BLaER1 treated with 17β-estradiol and CSF1 and Interleukin-3, amounts not matched to agents 10 nM and 100 nM (cell line): ENCODE measurements around the gene NUP188.

Experiments
- H3K27ac ChIP-seq, 11 experiments: shearing (Covaris generic); formaldehyde crosslinking; 2 replicates each; pipeline ENCODE4 v1.8.1; 2022
- H3K27me3 ChIP-seq, 11 experiments: shearing (Covaris generic); formaldehyde crosslinking; 2 replicates each; pipeline ENCODE4 v1.8.1; 2022
- H3K36me3 ChIP-seq, 11 experiments: shearing (Covaris generic); formaldehyde crosslinking; 2 replicates each; pipeline ENCODE4 v1.8.1; 2022
- H3K4me1 ChIP-seq, 10 experiments: shearing (Covaris generic); formaldehyde crosslinking; 2 replicates each; pipeline ENCODE4 v1.8.1; 2022
- H3K4me2 ChIP-seq, 11 experiments: shearing (Covaris generic); formaldehyde crosslinking; 2 replicates each; pipeline ENCODE4 v1.8.1; 2022
- H3K4me3 ChIP-seq, 10 experiments: shearing (Covaris generic); formaldehyde crosslinking; 2 replicates each; pipeline ENCODE4 v1.8.1; 2022
- H3K9ac ChIP-seq, 11 experiments: shearing (Covaris generic); formaldehyde crosslinking; 2 replicates each; pipeline ENCODE4 v1.8.1; 2022
- H3K9me3 ChIP-seq, 11 experiments: shearing (Covaris generic); formaldehyde crosslinking; replicated peaks in 1 of 11; 2 replicates each; pipeline ENCODE4 v1.8.1; 2022
- H4K20me1 ChIP-seq, 11 experiments: shearing (Covaris generic); formaldehyde crosslinking; 2 replicates each; pipeline ENCODE4 v1.8.1; 2022
- Cebpa-rat ChIP-seq, 11 experiments: shearing (Covaris generic); IDR thresholded peaks; 2 replicates each; pipeline ENCODE4 v1.8.1; 2022

The NUP188 gene

DNA sequence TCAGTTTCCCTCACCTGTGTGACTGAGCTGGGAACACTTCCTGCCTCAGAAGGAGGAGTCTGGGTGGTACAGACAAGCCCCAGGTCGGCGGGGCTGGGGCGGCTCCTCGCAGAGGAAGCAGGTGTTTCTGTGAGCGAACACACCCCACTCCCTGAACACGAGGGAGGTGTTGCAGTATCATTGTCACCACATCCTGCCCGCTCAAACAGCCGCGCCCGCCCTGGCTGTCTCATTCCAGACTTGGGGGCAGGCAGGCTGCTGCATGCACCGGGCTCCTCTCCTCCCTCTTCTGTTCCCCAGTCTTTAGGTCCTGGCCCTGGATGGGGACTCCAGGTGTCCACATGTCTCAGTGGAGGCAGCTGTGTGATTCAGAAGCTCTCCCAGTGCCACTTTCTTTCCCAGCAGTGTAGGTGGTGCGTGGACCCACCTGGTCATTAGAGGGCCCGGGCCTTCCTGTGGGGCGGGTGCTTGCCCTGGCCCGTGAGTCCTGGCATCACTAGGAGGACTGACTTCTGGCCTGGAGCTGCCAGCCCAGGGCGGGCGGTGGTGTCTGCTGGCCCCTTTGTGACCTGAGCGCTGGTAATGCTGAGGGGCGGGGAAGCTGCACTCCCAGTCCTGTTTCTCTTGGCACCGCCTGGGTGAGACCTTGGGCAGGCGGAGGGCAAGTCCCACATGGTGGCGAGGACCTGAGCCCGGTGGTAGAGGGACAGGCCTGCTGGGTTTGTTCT, 45.0 kb upstream of the NUP188 start:
- peaks cover 0 to 63% (median 28%) of the 10 kb centered on the region in 11 experiments; a peak in 15 of 22 replicates for H4K20me1 ChIP-seq
- TF ChIP-seq Cebpa-rat (IDR thresholded peaks at IDR 0.05): no peak; a peak in 1 of 22 replicates
- no peaks in the 10 kb centered on the region for H3K9me3 ChIP-seq
- H3K36me3 ChIP-seq: peaks cover 13 to 37% (median 25%) of the 10 kb centered on the region in 11 experiments
- no peaks in the 10 kb centered on the region for H3K27me3 ChIP-seq
- peak overlapping the region in 9 of 11 experiments; percentile 42 to 85 (median 71); a peak in 18 of 22 replicates for H3K27ac ChIP-seq
- peaks cover 39 to 65% (median 62%) of the 10 kb centered on the region in 10 experiments for H3K4me1 ChIP-seq
- H3K4me3 ChIP-seq: 0 out of 20 replicates have a peak overlapping the region, but pooled peaks of 1 of the 10 experiments have one; percentile 31
- H3K4me2 ChIP-seq: peak overlapping the region; percentile 67 to 90 (median 83)
- H3K9ac ChIP-seq: peak overlapping the region in 10 of 11 experiments; percentile 55 to 73 (median 62); a peak in 20 of 22 replicates

- H3K9ac ChIP-seq: peak overlapping the region in 9 of 11 experiments; percentile 55 to 73 (median 59); a peak in 16 of 22 replicates
- H3K4me3 ChIP-seq: no peak overlapping the region
- H4K20me1 ChIP-seq: peaks cover 0 to 67% (median 29%) of the 10 kb centered on the region in 11 experiments; a peak in 14 of 22 replicates
- H3K36me3 ChIP-seq: peaks cover 17 to 37% (median 28%) of the 10 kb centered on the region in 11 experiments
- no peaks in the 10 kb centered on the region for H3K9me3 ChIP-seq
- H3K4me1 ChIP-seq: peaks cover 37 to 59% (median 56%) of the 10 kb centered on the region in 10 experiments
- peak overlapping the region in 9 of 11 experiments; percentile 72 to 90 (median 85); a peak in 18 of 22 replicates for H3K4me2 ChIP-seq
- no peaks in the 10 kb centered on the region for H3K27me3 ChIP-seq
- peak overlapping the region in 9 of 11 experiments; percentile 42 to 85 (median 71); a peak in 18 of 22 replicates for H3K27ac ChIP-seq
- no peak for TF ChIP-seq Cebpa-rat (IDR thresholded peaks at IDR 0.05)
Observed at GRCh38 chr9:128903079-128903461, 44.4 kb upstream of the NUP188 start.

DNA sequence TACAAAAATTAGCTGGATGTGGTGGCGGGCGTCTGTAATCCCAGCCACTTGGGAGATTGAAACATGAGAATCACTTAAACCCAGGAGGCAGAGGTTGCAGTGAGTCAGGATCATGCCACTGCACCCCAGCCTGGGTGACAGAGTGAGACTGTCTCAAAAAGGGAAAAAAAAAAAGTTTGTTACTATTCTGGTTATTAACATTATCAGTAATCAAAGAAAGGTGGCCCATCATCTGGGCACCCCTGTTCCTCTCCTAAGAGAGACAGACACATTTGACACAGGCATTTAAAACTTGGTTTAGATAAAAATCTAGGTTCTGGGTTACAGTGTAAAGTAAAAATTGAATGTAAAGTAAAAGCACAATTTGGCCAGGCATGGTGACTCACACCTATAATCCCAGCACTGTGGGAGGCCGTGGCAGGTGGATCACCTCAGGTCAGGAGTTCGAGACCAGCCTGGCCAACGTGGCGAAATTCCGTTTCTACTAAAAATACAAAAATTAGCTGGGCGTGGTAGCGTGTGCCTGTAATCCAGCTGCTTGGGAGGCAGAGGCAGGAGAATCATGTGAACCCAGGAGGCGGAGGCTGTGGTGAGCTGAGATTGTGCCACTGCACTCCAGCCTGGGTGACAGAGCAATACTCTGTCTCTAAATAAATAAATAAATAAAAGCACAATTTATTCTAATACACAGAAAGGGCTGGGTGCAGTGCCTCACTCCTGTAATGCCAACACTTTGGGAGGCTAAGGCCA, 43.5 kb upstream of the NUP188 start:
- H3K36me3 ChIP-seq: peaks cover 26 to 37% (median 29%) of the 10 kb centered on the region in 11 experiments
- H3K27me3 ChIP-seq: no peaks in the 10 kb centered on the region
- no peak for TF ChIP-seq Cebpa-rat (IDR thresholded peaks at IDR 0.05)
- H3K4me3 ChIP-seq: no peak overlapping the region
- H3K9ac ChIP-seq: peak overlapping the region in 4 of 11 experiments; percentile 16 to 38 (median 24); a peak in 5 of 22 replicates
- peak overlapping the region in 6 of 11 experiments; percentile 5 to 85 (median 23); a peak in 6 of 22 replicates for H3K27ac ChIP-seq
- peaks cover 27 to 50% (median 46%) of the 10 kb centered on the region in 10 experiments for H3K4me1 ChIP-seq
- peaks cover 0 to 71% (median 30%) of the 10 kb centered on the region in 11 experiments; a peak in 17 of 22 replicates for H4K20me1 ChIP-seq
- no peaks in the 10 kb centered on the region for H3K9me3 ChIP-seq
- no peak overlapping the region for H3K4me2 ChIP-seq

GRCh38 chr9:128905964-128906363, 41.5 kb upstream of the NUP188 start:
- H4K20me1 ChIP-seq: peaks cover 9 to 74% (median 50%) of the 10 kb centered on the region in 11 experiments; a peak in 21 of 22 replicates
- H3K27me3 ChIP-seq: no peaks in the 10 kb centered on the region
- peaks cover 21 to 46% (median 38%) of the 10 kb centered on the region in 10 experiments for H3K4me1 ChIP-seq
- H3K9ac ChIP-seq: no peak overlapping the region
- H3K4me2 ChIP-seq: no peak overlapping the region
- H3K27ac ChIP-seq: peak overlapping the region in 1 of 11 experiments; percentile 36; a peak in 3 of 22 replicates
- H3K9me3 ChIP-seq: no peaks in the 10 kb centered on the region
- TF ChIP-seq Cebpa-rat (IDR thresholded peaks at IDR 0.05): no peak
- H3K36me3 ChIP-seq: peaks cover 38 to 54% (median 46%) of the 10 kb centered on the region in 11 experiments
- no peak overlapping the region for H3K4me3 ChIP-seq

DNA sequence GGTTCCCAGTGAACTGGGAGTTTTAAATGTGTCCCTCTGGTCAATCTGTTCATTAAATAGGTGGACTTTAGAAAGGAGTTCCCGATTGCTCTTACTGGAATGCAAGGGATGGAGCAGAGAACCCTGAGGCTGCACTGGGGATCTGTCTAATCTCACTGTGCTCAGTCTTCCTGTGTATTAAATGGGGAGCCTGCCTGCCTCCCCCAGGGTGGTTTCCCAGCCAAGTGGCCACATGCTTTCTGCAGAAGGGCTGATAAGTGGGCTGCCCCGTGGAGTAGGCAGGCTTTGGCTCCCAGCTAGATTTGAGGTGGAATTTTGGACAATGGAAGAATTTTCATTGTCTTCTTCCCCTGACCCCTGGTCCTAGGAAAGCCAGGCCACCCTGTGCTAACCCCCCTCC, 40.8 kb upstream of the NUP188 start:
- Histone ChIP-seq H3K27me3 (no peaks in the 10 kb centered on the region), H3K9ac (no peak overlapping the region), H4K20me1 (peaks cover 17 to 75% (median 54%) of the 10 kb centered on the region in 11 experiments; a peak in 21 of 22 replicates), H3K4me3 (no peak overlapping the region), H3K4me2 (no peak overlapping the region), H3K9me3 (no peaks in the 10 kb centered on the region), H3K36me3 (peaks cover 38 to 62% (median 53%) of the 10 kb centered on the region in 11 experiments), H3K4me1 (peaks cover 25 to 46% (median 38%) of the 10 kb centered on the region in 10 experiments), H3K27ac (no peak overlapping the region)
- TF ChIP-seq Cebpa-rat (IDR thresholded peaks at IDR 0.05): no peak

DNA sequence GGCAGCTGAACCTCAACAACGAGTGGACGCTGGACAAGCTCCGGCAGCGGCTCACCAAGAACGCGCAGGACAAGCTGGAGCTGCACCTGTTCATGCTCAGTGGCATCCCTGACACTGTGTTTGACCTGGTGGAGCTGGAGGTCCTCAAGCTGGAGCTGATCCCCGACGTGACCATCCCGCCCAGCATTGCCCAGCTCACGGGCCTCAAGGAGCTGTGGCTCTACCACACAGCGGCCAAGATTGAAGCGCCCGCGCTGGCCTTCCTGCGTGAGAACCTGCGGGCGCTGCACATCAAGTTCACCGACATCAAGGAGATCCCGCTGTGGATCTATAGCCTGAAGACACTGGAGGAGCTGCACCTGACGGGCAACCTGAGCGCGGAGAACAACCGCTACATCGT, 39.1 kb upstream of the NUP188 start:
- no peaks in the 10 kb centered on the region for H3K27me3 ChIP-seq
- H3K9me3 ChIP-seq: no peaks in the 10 kb centered on the region
- H3K4me1 ChIP-seq: peaks cover 19 to 47% (median 31%) of the 10 kb centered on the region in 10 experiments
- H3K4me2 ChIP-seq: no peak overlapping the region
- H3K4me3 ChIP-seq: no peak overlapping the region
- peaks cover 38 to 76% (median 63%) of the 10 kb centered on the region in 11 experiments for H3K36me3 ChIP-seq
- TF ChIP-seq Cebpa-rat (IDR thresholded peaks at IDR 0.05): no peak
- H4K20me1 ChIP-seq: peaks cover 22 to 76% (median 54%) of the 10 kb centered on the region in 11 experiments; a peak in 21 of 22 replicates
- H3K27ac ChIP-seq: no peak overlapping the region
- no peak overlapping the region for H3K9ac ChIP-seq

DNA sequence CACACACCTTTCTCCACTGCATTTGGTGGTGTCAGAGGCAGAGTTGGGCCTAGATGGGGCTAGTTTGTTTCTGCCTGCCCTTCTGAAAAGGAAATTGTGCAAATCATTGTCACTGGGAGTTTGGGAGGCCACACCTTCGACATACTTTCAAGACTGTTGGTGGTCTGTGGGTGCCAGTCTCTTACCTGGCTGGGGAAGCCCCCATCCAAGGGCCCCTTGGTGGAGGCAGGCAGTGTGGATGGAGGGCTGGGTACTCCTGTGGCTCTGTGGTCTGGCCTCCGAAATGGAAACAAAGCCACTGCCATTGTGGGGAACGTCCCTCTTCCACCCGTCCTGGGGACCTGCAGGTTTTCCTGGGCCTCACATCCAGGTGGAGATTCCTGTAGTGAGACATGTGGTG, 37.6 kb upstream of the NUP188 start:
- H3K27me3 ChIP-seq: no peaks in the 10 kb centered on the region
- peak overlapping the region in 2 of 11 experiments; percentile 6 to 31; a peak in 2 of 22 replicates for H3K9ac ChIP-seq
- no peak overlapping the region for H3K4me2 ChIP-seq
- H3K27ac ChIP-seq: peak overlapping the region in 4 of 11 experiments; percentile 13 to 40 (median 24); a peak in 3 of 22 replicates
- no peaks in the 10 kb centered on the region for H3K9me3 ChIP-seq
- peaks cover 27 to 89% (median 69%) of the 10 kb centered on the region in 11 experiments; a peak in 21 of 22 replicates for H4K20me1 ChIP-seq
- no peak for TF ChIP-seq Cebpa-rat (IDR thresholded peaks at IDR 0.05)
- peaks cover 38 to 91% (median 77%) of the 10 kb centered on the region in 11 experiments for H3K36me3 ChIP-seq
- H3K4me3 ChIP-seq: no peak overlapping the region
- peaks cover 19 to 52% (median 33%) of the 10 kb centered on the region in 10 experiments for H3K4me1 ChIP-seq

DNA sequence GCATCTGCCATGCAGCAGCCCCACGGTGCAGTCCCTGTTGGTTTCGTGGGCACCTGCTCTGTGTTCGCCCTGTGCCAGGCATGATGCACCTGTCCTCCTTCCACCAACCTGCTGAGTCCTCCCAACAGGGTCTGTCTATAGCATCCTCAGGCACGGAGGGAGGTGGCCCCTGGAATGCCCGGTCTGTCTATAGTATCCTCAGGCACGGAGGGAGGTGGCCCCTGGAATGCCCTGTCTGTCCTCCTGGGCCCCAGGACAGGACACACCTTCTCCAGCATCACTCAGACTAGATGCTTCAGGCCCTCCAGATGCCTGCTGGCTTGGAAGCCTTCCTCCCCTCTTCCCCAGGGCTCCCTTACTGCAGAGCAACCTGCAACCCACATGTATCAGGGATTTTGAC, 36.6 kb upstream of the NUP188 start:
- Histone ChIP-seq H3K4me1 (peaks cover 19 to 52% (median 31%) of the 10 kb centered on the region in 10 experiments), H3K27ac (peak overlapping the region in 3 of 11 experiments; percentile 40 to 58 (median 48); a peak in 4 of 22 replicates), H3K27me3 (no peaks in the 10 kb centered on the region), H3K36me3 (peaks cover 42 to 96% (median 85%) of the 10 kb centered on the region in 11 experiments), H3K9ac (peak overlapping the region in 7 of 11 experiments; percentile 23 to 60 (median 38); a peak in 5 of 22 replicates), H3K4me3 (peak overlapping the region in 1 of 10 experiments; percentile 15; a peak in 1 of 20 replicates), H3K9me3 (no peaks in the 10 kb centered on the region), H3K4me2 (peak overlapping the region; percentile 17 to 85 (median 72); a peak in 19 of 22 replicates), H4K20me1 (peaks cover 27 to 92% (median 69%) of the 10 kb centered on the region in 11 experiments; a peak in 21 of 22 replicates)
- no peak for TF ChIP-seq Cebpa-rat (IDR thresholded peaks at IDR 0.05)
